ENCODE measurements around the gene PSMF1.
"Not testable (repeated sequence)": the region's sequence is repeated elsewhere in the genome, so short reads cannot be mapped to it uniquely, and the experiment has no call there.

Gene PSMF1

GRCh38 chr20:1122388-1123315, 4.2 kb downstream of the PSMF1 start:
- DNase-seq, result no peak

GRCh38 chr20:1123666-1124065, 5.3 kb downstream of the PSMF1 start:
- no peak for DNase-seq

- no peak for DNase-seq
These were observed 6.0 kb downstream of the PSMF1 start for GRCh38 chr20:1124421-1124820.

- DNase-seq, result no peak
These were observed 6.9 kb downstream of the PSMF1 start for GRCh38 chr20:1125277-1125676.

- no peak for DNase-seq
These were observed 9.4 kb downstream of the PSMF1 start for GRCh38 chr20:1127840-1128239.

GRCh38 chr20:1130058-1130694, 11.8 kb downstream of the PSMF1 start:
- no peak for DNase-seq

GRCh38 chr20:1130847-1131246, 12.4 kb downstream of the PSMF1 start:
- DNase-seq, result no peak

GRCh38 chr20:1131354-1131753, 13.0 kb downstream of the PSMF1 start:
- no peak for DNase-seq

- DNase-seq, result no peak
These were observed 16.0 kb downstream of the PSMF1 start for GRCh38 chr20:1134355-1134754.

GRCh38 chr20:1134836-1135235, 16.4 kb downstream of the PSMF1 start:
- DNase-seq, result no peak

- no peak for DNase-seq
These were observed 18.8 kb downstream of the PSMF1 start for GRCh38 chr20:1137236-1137635.

GRCh38 chr20:1144401-1145172, 26.2 kb downstream of the PSMF1 start:
- DNase-seq, result no peak

- DNase-seq, result no peak
These were observed 28.6 kb downstream of the PSMF1 start for GRCh38 chr20:1146957-1147356.

- not testable (repeated sequence) for DNase-seq
These were observed 31.4 kb downstream of the PSMF1 start for GRCh38 chr20:1149812-1150211.

GRCh38 chr20:1150218-1150617, 31.8 kb downstream of the PSMF1 start:
- no peak for DNase-seq

- DNase-seq, result no peak
These were observed 32.6 kb downstream of the PSMF1 start for GRCh38 chr20:1150968-1151367.

- DNase-seq, result no peak
These were observed 35.8 kb downstream of the PSMF1 start for GRCh38 chr20:1154226-1154625.

GRCh38 chr20:1154691-1155090, 36.3 kb downstream of the PSMF1 start:
- DNase-seq, result no peak

GRCh38 chr20:1155342-1155741, 36.9 kb downstream of the PSMF1 start:
- no peak for DNase-seq

GRCh38 chr20:1160496-1160895, 42.1 kb downstream of the PSMF1 start:
- no peak for DNase-seq

GRCh38 chr20:1160991-1161390, 42.6 kb downstream of the PSMF1 start:
- DNase-seq, result no peak

- DNase-seq, result no peak
These were observed 44.7 kb downstream of the PSMF1 start for GRCh38 chr20:1163105-1163504.

GRCh38 chr20:1163653-1164052, 45.3 kb downstream of the PSMF1 start:
- no peak for DNase-seq

- DNase-seq, result no peak
These were observed 46.5 kb downstream of the PSMF1 start for GRCh38 chr20:1164871-1165270.

All from NCI-H226 (cell line).